H9 (cell line): ENCODE measurements around the gene DCAF5. TPM values are rescaled to one million over a fixed set of nuclear protein-coding genes. Genes with fewer than 3 reads are reported as not detected.
A peak's percentile ranks its signal among the peaks of the same experiment; 100 is the strongest.

Experiments used
- DNase-seq: peaks from one replicate; pipeline ENCODE4 v3.0.0-alpha.2; 2017
- H2AFZ ChIP-seq: one replicate; pipeline ENCODE4 v1.6.1; 2013; ENCODE audit warnings: mild to moderate bottlenecking, low read length, control low read depth, moderate library complexity
- H2AK5ac ChIP-seq: 2 replicates; pipeline ENCODE4 v1.6.1; 2013; ENCODE audit warnings: low read length, control low read depth, mixed read lengths; ENCODE audit not compliant: insufficient read length
- H2BK120ac ChIP-seq: one replicate; pipeline ENCODE4 v1.6.1; 2013; ENCODE audit warnings: low read depth, mild to moderate bottlenecking, low read length, control low read depth, inconsistent platforms; ENCODE audit not compliant: poor library complexity, severe bottlenecking
- H2BK12ac ChIP-seq: 2 replicates; pipeline ENCODE4 v1.6.1; 2013; ENCODE audit warnings: low read length, control low read depth, mixed read lengths, low read depth; ENCODE audit not compliant: insufficient read length
- H2BK15ac ChIP-seq: 2 replicates; pipeline ENCODE4 v1.6.1; 2013; ENCODE audit warnings: low read depth, low read length, control low read depth
- H2BK20ac ChIP-seq: one replicate; pipeline ENCODE4 v1.6.1; 2013; ENCODE audit warnings: low read depth, mild to moderate bottlenecking, low read length, control low read depth, inconsistent platforms; ENCODE audit not compliant: poor library complexity, severe bottlenecking
- H2BK5ac ChIP-seq: 2 replicates; pipeline ENCODE4 v1.6.1; 2013; ENCODE audit warnings: low read length, control low read depth, mixed read lengths; ENCODE audit not compliant: insufficient read length
- H3K14ac ChIP-seq: 2 replicates; pipeline ENCODE4 v1.6.1; 2013; ENCODE audit warnings: low read length, control low read depth; ENCODE audit not compliant: insufficient read depth
- H3K18ac ChIP-seq: 2 replicates; pipeline ENCODE4 v1.6.1; 2013; ENCODE audit warnings: low read depth, mild to moderate bottlenecking, mixed read lengths, low read length, control low read depth; ENCODE audit not compliant: insufficient read length
- H3K23ac ChIP-seq: 2 replicates; pipeline ENCODE4 v1.6.1; 2013; ENCODE audit warnings: low read length, control low read depth, mixed read lengths, low read depth; ENCODE audit not compliant: insufficient read length
- H3K23me2 ChIP-seq: 2 replicates; pipeline ENCODE4 v1.6.1; 2013; ENCODE audit warnings: low read depth, mild to moderate bottlenecking, mixed read lengths, low read length, control low read depth; ENCODE audit not compliant: insufficient read length, poor library complexity, severe bottlenecking
- H3K27ac ChIP-seq: 2 replicates; pipeline ENCODE4 v1.5.1; 2013; ENCODE audit warnings: low read length, control low read depth, mixed read lengths, low read depth; ENCODE audit not compliant: insufficient read length
- H3K27me3 ChIP-seq: 2 replicates; pipeline ENCODE4 v1.6.1; 2013; ENCODE audit warnings: low read length, control low read depth, inconsistent platforms; ENCODE audit not compliant: insufficient read depth
- H3K4ac ChIP-seq: 2 replicates; pipeline ENCODE4 v1.6.1; 2013; ENCODE audit warnings: low read depth, mild to moderate bottlenecking, control low read depth, inconsistent platforms, low read length, moderate library complexity
- H3K4me1 ChIP-seq: 2 replicates; pipeline ENCODE4 v1.6.1; 2013; ENCODE audit warnings: low read length, control low read depth, inconsistent platforms; ENCODE audit not compliant: insufficient read depth
- H3K4me2 ChIP-seq: 2 replicates; pipeline ENCODE4 v1.6.1; 2013; ENCODE audit warnings: low read length, control low read depth, mixed read lengths; ENCODE audit not compliant: insufficient read length, insufficient read depth
- H3K56ac ChIP-seq: 2 replicates; pipeline ENCODE4 v1.6.1; 2013; ENCODE audit warnings: low read depth, mild to moderate bottlenecking, mixed read lengths, low read length, control low read depth; ENCODE audit not compliant: insufficient read length
- H3K79me1 ChIP-seq: 2 replicates; pipeline ENCODE4 v1.6.1; 2013; ENCODE audit warnings: low read depth, mild to moderate bottlenecking, moderate library complexity, low read length, control low read depth, inconsistent platforms; ENCODE audit not compliant: insufficient read depth, poor library complexity, severe bottlenecking
- H3K79me2 ChIP-seq: 2 replicates; pipeline ENCODE4 v1.6.1; 2013; ENCODE audit warnings: low read length, control low read depth, inconsistent platforms; ENCODE audit not compliant: insufficient read depth
- H3K9ac ChIP-seq: 2 replicates; pipeline ENCODE4 v1.6.1; 2013; ENCODE audit warnings: low read length, control low read depth, mixed read lengths; ENCODE audit not compliant: insufficient read length; ENCODE audit errors: extremely low read depth
- H3K9me3 ChIP-seq: one replicate; pipeline ENCODE4 v1.6.1; 2013; ENCODE audit warnings: low read depth, low read length, inconsistent platforms; ENCODE audit not compliant: control insufficient read depth
- H3T11ph ChIP-seq: one replicate; pipeline ENCODE4 v1.6.1; 2013; ENCODE audit warnings: mild to moderate bottlenecking, low read length, control low read depth, inconsistent platforms
- H4K20me1 ChIP-seq: one replicate; pipeline ENCODE4 v1.6.1; 2013; ENCODE audit not compliant: control insufficient read depth, insufficient read length, insufficient read depth
- H4K5ac ChIP-seq: 2 replicates; pipeline ENCODE4 v1.6.1; 2013; ENCODE audit warnings: low read depth, mild to moderate bottlenecking, mixed read lengths, low read length, control low read depth; ENCODE audit not compliant: insufficient read length
- H4K8ac ChIP-seq: replicated peaks from 2 replicates; pipeline ENCODE4 v1.6.1; 2013; ENCODE audit warnings: low read length, control low read depth, mixed read lengths, low read depth; ENCODE audit not compliant: insufficient read length
- H4K91ac ChIP-seq: 2 replicates; pipeline ENCODE4 v1.6.1; 2013; ENCODE audit warnings: low read depth, mild to moderate bottlenecking, moderate library complexity, mixed read lengths, low read length, control low read depth; ENCODE audit not compliant: insufficient read length
- H3K27ac Mint-ChIP-seq, 3 experiments: 2 replicates in 2 of 3; 3 replicates in 1 of 3; pipeline ENCODE4 v1.8.0; 2020 to 2021; ENCODE audit warnings: mixed read lengths in 3 of 3, mild to moderate bottlenecking in 1 of 3, moderate library complexity in 1 of 3
- H3K27me3 Mint-ChIP-seq: 2 replicates; pipeline ENCODE4 v1.8.0; 2021; ENCODE audit warnings: low read depth, mild to moderate bottlenecking, moderate library complexity, mixed read lengths
- H3K36me3 Mint-ChIP-seq, 3 experiments: 2 replicates in 2 of 3; 3 replicates in 1 of 3; pipeline ENCODE4 v1.8.0; 2020 to 2021; ENCODE audit warnings: low read depth in 3 of 3, mixed read lengths in 3 of 3; ENCODE audit not compliant: insufficient read depth in 1 of 3
- H3K4me1 Mint-ChIP-seq, 2 experiments: 2 replicates each; pipeline ENCODE4 v1.8.0; 2020; ENCODE audit warnings: mixed read lengths in 2 of 2
- H3K4me3 Mint-ChIP-seq, 2 experiments: 2 replicates in 1 of 2; 3 replicates in 1 of 2; pipeline ENCODE4 v1.8.0; 2020 to 2021; ENCODE audit warnings: mild to moderate bottlenecking in 2 of 2, mixed read lengths in 2 of 2, moderate library complexity in 1 of 2
- H3K9me3 Mint-ChIP-seq, 2 experiments: 2 replicates in 1 of 2; 3 replicates in 1 of 2; pipeline ENCODE4 v1.8.0; 2020; ENCODE audit warnings: mild to moderate bottlenecking in 2 of 2, mixed read lengths in 2 of 2, moderate library complexity in 1 of 2
- CTCF ChIP-seq: fragments of 200-600 bp; sonication (generic); conservative IDR thresholded peaks from 3 replicates; pipeline ENCODE4 v1.8.0; 2021; ENCODE audit warnings: antibody characterized with exemption, mild to moderate bottlenecking
- WGBS: extraction: QIAGEN DNeasy Blood & Tissue Kit; methylation state at CpG from one replicate; pipeline ENCODE4 v1.1.7; 2013; ENCODE audit warnings: missing lambda C conversion rate, low lambda C conversion rate, mixed read lengths; ENCODE audit not compliant: insufficient read length; ENCODE audit errors: extremely low coverage; 5-methylcytosine and 5-hydroxymethylcytosine counted together
- total RNA-seq: library from RNA; stranded (reverse); gene quantifications from 2 replicates; pipeline ENCODE4 v1.2.1, GENCODE V29; 2021

Gene DCAF5
- total RNA-seq, 1 experiment from 2014 or later: 31.4 TPM

DNA sequence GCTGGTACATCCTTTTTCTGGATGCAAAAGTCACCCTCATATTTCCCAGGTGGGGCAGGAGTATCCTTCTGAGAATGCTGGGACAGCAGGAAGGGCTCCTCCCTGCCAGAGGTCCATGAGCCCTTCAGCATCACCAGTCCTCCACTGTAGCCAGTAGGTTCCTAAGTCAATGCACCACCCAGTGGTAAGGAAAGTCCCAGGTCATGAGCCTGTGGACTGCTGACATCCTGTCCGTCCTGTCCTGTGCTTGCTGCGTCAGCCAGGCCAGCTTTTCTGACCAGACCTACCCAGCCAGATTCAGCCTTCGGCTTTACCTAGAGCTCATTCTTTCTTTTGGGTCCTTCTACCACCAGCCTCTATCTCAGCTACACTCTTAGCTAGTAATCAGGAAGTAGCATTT is 150.8 kb downstream of the DCAF5 start:
- Histone ChIP-seq H2BK15ac (no peak overlapping the region), H3T11ph (no peak overlapping the region), H4K5ac (no peak overlapping the region), H3K4me2 (no peak overlapping the region), H2AFZ (no peak overlapping the region), H3K27ac (no peak overlapping the region), H3K27me3 (no peaks in the 10 kb centered on the region), H3K14ac (no peak overlapping the region), H2BK120ac (no peak overlapping the region), H2BK12ac (no peak overlapping the region), H2BK5ac (no peak overlapping the region), H4K8ac (no peak overlapping the region), H2AK5ac (no peak overlapping the region), H3K79me1 (no peaks in the 10 kb centered on the region), H4K20me1 (no peaks in the 10 kb centered on the region), H3K4me1 (peaks cover 1% of the 10 kb centered on the region; the same call in 1 of the 2 replicates), H3K23ac (no peak overlapping the region), H2BK20ac (no peak overlapping the region), H4K91ac (no peak overlapping the region), H3K23me2 (no peaks in the 10 kb centered on the region), H3K9me3 (no peaks in the 10 kb centered on the region), H3K56ac (no peak overlapping the region), H3K4ac (no peak overlapping the region), H3K18ac (no peak overlapping the region), H3K9ac (no peak overlapping the region), H3K79me2 (no peaks in the 10 kb centered on the region)
- Mint-ChIP-seq H3K36me3 (no peaks in the 10 kb centered on the region; a peak in 1 of 7 replicates), H3K4me1 (peaks cover 31% of the 10 kb centered on the region in 2 experiments), H3K4me3 (no peak overlapping the region), H3K27ac (no peak overlapping the region), H3K9me3 (no peaks in the 10 kb centered on the region; a peak in 1 of 5 replicates), H3K27me3 (peaks cover 2% of the 10 kb centered on the region; the same call in 1 of the 2 replicates)
- TF ChIP-seq CTCF: peak; percentile 49; the same call in 1 of the 3 replicates
- no CpG with 5 or more reads among the region's 3 CpGs for WGBS
- peak; percentile 67 for DNase-seq
